Mesenchymal stem cell (in vitro differentiated cells and primary cell): ENCODE data around the gene LRRC45.

Source experiments
- DNase-seq: peaks from one replicate; pipeline ENCODE4 v3.0.0-alpha.2; 2013
- H2AFZ ChIP-seq: one replicate; pipeline ENCODE4 v1.6.1; 2013; ENCODE audit warnings: low read depth, mild to moderate bottlenecking, control low read depth, inconsistent platforms, low read length, moderate library complexity
- H2AK5ac ChIP-seq: 2 replicates; pipeline ENCODE4 v1.6.1; 2013; ENCODE audit warnings: low read length, moderate library complexity, mild to moderate bottlenecking, inconsistent platforms; ENCODE audit not compliant: severe bottlenecking
- H2BK120ac ChIP-seq: one replicate; pipeline ENCODE4 v1.6.1; 2013; ENCODE audit warnings: low read depth, mild to moderate bottlenecking, inconsistent platforms, low read length, moderate library complexity
- H2BK12ac ChIP-seq, 2 experiments: one replicate each; pipeline ENCODE4 v1.6.1; 2013; ENCODE audit warnings: inconsistent platforms in 2 of 2, low read length in 2 of 2, mild to moderate bottlenecking in 2 of 2, moderate library complexity in 2 of 2, control low read depth in 1 of 2
- H2BK15ac ChIP-seq: one replicate; pipeline ENCODE4 v1.6.1; 2013; ENCODE audit warnings: mild to moderate bottlenecking, low read depth, inconsistent platforms; ENCODE audit not compliant: poor library complexity, severe bottlenecking
- H2BK5ac ChIP-seq: 2 replicates; pipeline ENCODE4 v1.6.1; 2013; ENCODE audit warnings: low read depth, mild to moderate bottlenecking, low read length, control low read depth, inconsistent platforms; ENCODE audit not compliant: poor library complexity, severe bottlenecking
- H3K14ac ChIP-seq, 2 experiments: one replicate each; pipeline ENCODE4 v1.6.1; 2013; ENCODE audit warnings: inconsistent platforms in 2 of 2, low read length in 2 of 2, control low read depth in 1 of 2, mild to moderate bottlenecking in 1 of 2, moderate library complexity in 1 of 2
- H3K18ac ChIP-seq, 2 experiments: one replicate each; pipeline ENCODE4 v1.6.1; 2013; ENCODE audit warnings: inconsistent platforms in 2 of 2, low read length in 2 of 2, control low read depth in 1 of 2, low read depth in 1 of 2, mild to moderate bottlenecking in 1 of 2
- H3K23ac ChIP-seq, 2 experiments: one replicate each; pipeline ENCODE4 v1.6.1; 2013; ENCODE audit warnings: inconsistent platforms in 2 of 2, low read length in 2 of 2, mild to moderate bottlenecking in 2 of 2, moderate library complexity in 2 of 2, control low read depth in 1 of 2
- H3K27ac ChIP-seq: 2 replicates; pipeline ENCODE4 v1.5.1; 2013; ENCODE audit warnings: mild to moderate bottlenecking, moderate library complexity, low read length, control low read depth, inconsistent platforms; ENCODE audit not compliant: poor library complexity, severe bottlenecking
- H3K27me3 ChIP-seq, 2 experiments: 2 replicates each; pipeline versions ENCODE4 v1.6.1 to v1.7.0; 2013; ENCODE audit warnings: low read length in 2 of 2, mild to moderate bottlenecking in 2 of 2, moderate library complexity in 2 of 2, control low read depth in 1 of 2, inconsistent platforms in 1 of 2; ENCODE audit not compliant: control insufficient read depth in 1 of 2, insufficient read depth in 1 of 2
- H3K36me3 ChIP-seq, 2 experiments: 2 replicates each; pipeline versions ENCODE4 v1.6.1 to v1.7.0; 2013; ENCODE audit warnings: low read length in 2 of 2, control low read depth in 1 of 2, inconsistent platforms in 1 of 2, low read depth in 1 of 2, mild to moderate bottlenecking in 1 of 2; ENCODE audit not compliant: insufficient read depth in 2 of 2, control insufficient read depth in 1 of 2
- H3K4ac ChIP-seq, 2 experiments: one replicate each; pipeline ENCODE4 v1.6.1; 2013; ENCODE audit warnings: inconsistent platforms in 2 of 2, low read length in 2 of 2, mild to moderate bottlenecking in 2 of 2, moderate library complexity in 2 of 2, control low read depth in 1 of 2, low read depth in 1 of 2
- H3K4me1 ChIP-seq: 2 replicates; pipeline ENCODE4 v1.6.1; 2013; ENCODE audit warnings: low read depth, low read length, control low read depth; ENCODE audit not compliant: control insufficient read depth, insufficient read depth
- H3K4me2 ChIP-seq: 2 replicates; pipeline ENCODE4 v1.6.1; 2013; ENCODE audit warnings: low read length, mild to moderate bottlenecking, inconsistent platforms; ENCODE audit not compliant: poor library complexity, severe bottlenecking
- H3K4me3 ChIP-seq, 2 experiments: 2 replicates each; pipeline versions ENCODE4 v1.5.1 to v1.7.0; 2013; ENCODE audit warnings: low read length in 2 of 2, mild to moderate bottlenecking in 2 of 2, control low read depth in 1 of 2, low read depth in 1 of 2; ENCODE audit not compliant: insufficient read depth in 1 of 2
- H3K79me1 ChIP-seq: replicated peaks from 2 replicates; pipeline ENCODE4 v1.6.1; 2013; ENCODE audit warnings: mild to moderate bottlenecking, control low read depth, low read length, inconsistent platforms; ENCODE audit not compliant: poor library complexity, severe bottlenecking
- H3K9ac ChIP-seq: 2 replicates; pipeline ENCODE4 v1.7.0; 2013; ENCODE audit warnings: mild to moderate bottlenecking, low read length, moderate library complexity
- H3K9me3 ChIP-seq: 2 replicates; pipeline ENCODE4 v1.7.0; 2013; ENCODE audit warnings: mild to moderate bottlenecking, low read length; ENCODE audit not compliant: control insufficient read depth
- H4K8ac ChIP-seq: one replicate; pipeline ENCODE4 v1.6.1; 2013; ENCODE audit warnings: inconsistent platforms, mild to moderate bottlenecking, low read length, moderate library complexity
- H4K91ac ChIP-seq: one replicate; pipeline ENCODE4 v1.6.1; 2013; ENCODE audit warnings: mild to moderate bottlenecking, low read length, inconsistent platforms
- WGBS: methylation state at CpG from one replicate; pipeline ENCODE4 v1.1.7; 2013; ENCODE audit warnings: mixed read lengths; 5-methylcytosine and 5-hydroxymethylcytosine counted together

LRRC45 gene

DNA sequence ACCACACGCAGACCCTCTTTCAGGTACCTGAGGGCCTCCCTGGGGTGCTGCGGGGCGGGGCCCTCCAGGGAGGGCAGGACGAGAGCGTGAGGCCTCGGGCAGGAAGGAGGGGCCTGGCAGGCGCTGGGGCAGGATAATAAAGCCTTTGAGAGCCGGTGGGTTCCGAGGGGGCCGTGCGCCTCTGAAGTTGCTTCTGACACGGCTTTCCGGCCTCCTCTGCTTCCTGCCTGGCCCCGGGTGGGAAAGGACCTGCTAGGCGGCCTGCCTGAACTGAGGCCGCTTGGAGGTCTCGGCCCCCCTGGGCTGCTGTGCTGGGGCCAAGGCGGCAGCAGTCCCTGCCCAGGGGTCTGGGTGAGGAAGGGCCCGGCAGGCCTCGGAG, 10.9 kb upstream of the LRRC45 start:
- Histone ChIP-seq H3K36me3 (peaks cover 2 to 75% of the 10 kb centered on the region in 2 experiments), H3K4me3 (no peak overlapping the region), H3K9me3 (no peaks in the 10 kb centered on the region), H3K4me2 (no peak overlapping the region), H3K18ac (peak overlapping the region in 1 of 2 experiments; percentile 23), H2BK5ac (no peak overlapping the region), H2AFZ (no peak overlapping the region), H2BK15ac (peak overlapping the region; percentile 9), H4K91ac (peak overlapping the region; percentile 35), H3K27me3 (no peaks in the 10 kb centered on the region), H2BK12ac (no peak overlapping the region), H3K79me1 (peaks cover 4% of the 10 kb centered on the region), H3K14ac (no peak overlapping the region), H3K4me1 (peaks cover 25% of the 10 kb centered on the region), H3K23ac (no peak overlapping the region), H3K27ac (no peak overlapping the region), H4K8ac (no peak overlapping the region), H3K4ac (no peak overlapping the region), H3K9ac (no peak overlapping the region), H2BK120ac (no peak overlapping the region), H2AK5ac (no peak overlapping the region)
- WGBS = 69% methylated on average over 19 of the region's 20 CpGs
- no peak for DNase-seq

DNA sequence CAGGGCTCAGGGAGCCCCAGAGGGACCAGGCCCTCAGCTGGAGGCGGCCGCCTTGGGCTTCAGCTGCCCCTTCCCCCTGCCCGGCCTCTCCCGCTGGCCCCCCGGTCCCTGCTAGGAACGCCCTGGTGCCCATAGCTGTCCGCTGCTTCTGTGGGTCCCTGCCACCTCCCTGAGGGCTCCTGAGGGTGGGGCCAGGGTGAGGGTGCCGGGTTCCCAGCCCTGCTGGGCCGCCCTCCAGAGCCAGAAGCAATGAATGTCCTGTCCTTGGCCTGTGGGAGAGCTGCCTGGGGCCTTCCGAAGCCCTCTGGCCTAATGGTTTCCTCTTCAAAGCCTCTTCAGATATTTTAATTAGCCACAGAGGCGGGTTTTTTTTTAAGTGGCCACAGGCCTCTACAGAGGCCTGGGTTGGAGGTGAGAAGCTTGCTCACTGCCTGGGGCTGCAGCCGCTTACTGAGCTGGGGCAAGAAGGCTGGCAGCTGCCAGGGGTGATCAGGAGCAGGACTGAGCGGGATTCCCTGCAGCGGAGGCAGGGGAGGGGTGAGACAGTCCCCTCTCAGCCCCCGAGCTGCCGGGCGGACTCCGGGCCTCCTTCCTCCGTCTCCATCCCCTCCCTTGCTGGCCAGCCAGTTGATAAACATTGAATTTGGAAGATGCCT, 10.3 kb upstream of the LRRC45 start:
- Histone ChIP-seq H3K36me3 (peaks cover 4 to 80% of the 10 kb centered on the region in 2 experiments), H3K79me1 (peaks cover 4% of the 10 kb centered on the region), H3K4ac (no peak overlapping the region), H4K91ac (peak overlapping the region; percentile 35), H3K9me3 (no peaks in the 10 kb centered on the region), H4K8ac (no peak overlapping the region), H2AFZ (no peak overlapping the region), H2BK120ac (no peak overlapping the region), H3K4me2 (no peak overlapping the region), H2BK15ac (peak overlapping the region; percentile 9), H3K18ac (peak overlapping the region in 1 of 2 experiments; percentile 23), H3K9ac (no peak overlapping the region), H2BK12ac (peak overlapping the region in 1 of 2 experiments; percentile 31), H3K4me3 (no peak overlapping the region), H3K4me1 (peaks cover 20% of the 10 kb centered on the region), H3K27ac (no peak overlapping the region), H2AK5ac (no peak overlapping the region), H3K14ac (no peak overlapping the region), H3K27me3 (no peaks in the 10 kb centered on the region), H3K23ac (no peak overlapping the region), H2BK5ac (no peak overlapping the region)
- peak; percentile 26 for DNase-seq
- 68% methylated on average over 13 of the region's 19 CpGs for WGBS

- Histone ChIP-seq H3K9ac (no peak overlapping the region), H2AK5ac (no peak overlapping the region), H2BK12ac (no peak overlapping the region), H3K23ac (no peak overlapping the region), H3K27ac (no peak overlapping the region), H3K4me2 (no peak overlapping the region), H2BK5ac (no peak overlapping the region), H3K4me1 (peaks cover 17% of the 10 kb centered on the region), H3K4me3 (no peak overlapping the region), H3K14ac (no peak overlapping the region), H2BK15ac (no peak overlapping the region), H3K9me3 (no peaks in the 10 kb centered on the region), H3K79me1 (peaks cover 2% of the 10 kb centered on the region), H3K4ac (no peak overlapping the region), H3K27me3 (no peaks in the 10 kb centered on the region), H2AFZ (no peak overlapping the region), H4K91ac (no peak overlapping the region), H3K18ac (no peak overlapping the region), H3K36me3 (peaks cover 7 to 84% of the 10 kb centered on the region in 2 experiments), H4K8ac (no peak overlapping the region), H2BK120ac (no peak overlapping the region)
- WGBS = 94% methylated on average over 22 of the region's 22 CpGs
- no peak for DNase-seq
Measured at GRCh38 chr17:82013341-82013740, 9.8 kb upstream of the LRRC45 start.

GRCh38 chr17:82013772-82014321, 9.3 kb upstream of the LRRC45 start:
- Histone ChIP-seq H3K18ac (no peak overlapping the region), H4K91ac (no peak overlapping the region), H2BK15ac (no peak overlapping the region), H2AK5ac (no peak overlapping the region), H3K9ac (no peak overlapping the region), H3K23ac (no peak overlapping the region), H3K4ac (no peak overlapping the region), H2BK12ac (peak overlapping the region in 1 of 2 experiments; percentile 68), H3K36me3 (peaks cover 12 to 84% of the 10 kb centered on the region in 2 experiments), H3K9me3 (no peaks in the 10 kb centered on the region), H3K4me3 (no peak overlapping the region), H3K27me3 (no peaks in the 10 kb centered on the region), H3K14ac (no peak overlapping the region), H3K79me1 (peaks cover 2% of the 10 kb centered on the region), H2AFZ (no peak overlapping the region), H3K4me2 (no peak overlapping the region), H2BK120ac (no peak overlapping the region), H2BK5ac (no peak overlapping the region), H3K27ac (no peak overlapping the region), H4K8ac (no peak overlapping the region), H3K4me1 (peaks cover 14% of the 10 kb centered on the region)
- 94% methylated on average over 16 of the region's 16 CpGs for WGBS
- no peak for DNase-seq
